ENCODE data around the gene NBAS.
"Not testable (repeated sequence)": the region's sequence is repeated elsewhere in the genome, so short reads cannot be mapped to it uniquely, and the experiment has no call there.

NBAS gene

DNA sequence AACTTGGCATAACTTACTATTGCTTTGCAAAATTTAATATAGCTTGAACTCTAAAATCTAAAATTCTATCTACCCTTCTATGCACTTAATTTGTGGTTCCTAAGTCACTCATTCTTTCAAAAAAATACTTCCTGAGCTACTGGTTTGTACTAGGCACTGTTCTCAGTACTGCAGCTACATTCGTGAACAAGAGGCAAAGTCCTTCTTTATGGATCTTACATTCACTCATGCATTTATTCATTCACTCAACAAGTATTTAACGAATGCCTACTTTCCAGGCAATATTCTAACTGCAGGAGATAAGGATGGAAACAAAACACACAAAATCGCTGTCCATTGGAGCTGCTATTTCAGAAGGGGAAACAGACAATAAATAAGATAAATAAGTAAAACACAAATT is 104.8 kb downstream of the NBAS start:
- no peak for DNase-seq

- no peak for DNase-seq
Observed at GRCh38 chr2:15450808-15451207, 110.3 kb downstream of the NBAS start.

GRCh38 chr2:15449556-15450236 is 111.4 kb downstream of the NBAS start:
- no peak for DNase-seq

DNA sequence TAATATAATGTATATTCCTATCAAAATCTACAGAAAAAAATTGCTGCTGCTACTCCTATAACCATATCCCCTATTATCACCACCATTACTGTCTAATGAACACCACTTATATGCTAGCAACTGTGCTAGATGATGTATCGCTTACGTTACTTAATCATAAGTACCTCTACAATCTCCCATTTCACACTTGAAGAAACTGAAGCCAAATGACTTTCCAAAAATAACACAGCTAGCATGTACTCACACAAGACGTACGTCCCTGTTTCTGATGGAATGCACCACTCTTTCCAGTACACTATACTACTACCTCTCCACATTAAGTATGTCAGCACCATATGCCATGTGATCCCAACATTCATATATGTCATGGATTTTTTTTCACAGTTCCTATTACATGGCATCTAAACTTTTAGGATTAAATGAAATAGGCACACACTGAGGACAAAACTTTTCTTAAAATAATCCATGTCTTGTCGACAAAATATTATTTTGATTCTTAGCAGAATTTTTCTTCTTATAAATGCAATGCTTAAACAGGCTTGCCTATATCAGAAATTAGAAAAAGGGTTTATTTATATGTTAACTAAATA is 112.8 kb downstream of the NBAS start:
- no peak for DNase-seq

DNA sequence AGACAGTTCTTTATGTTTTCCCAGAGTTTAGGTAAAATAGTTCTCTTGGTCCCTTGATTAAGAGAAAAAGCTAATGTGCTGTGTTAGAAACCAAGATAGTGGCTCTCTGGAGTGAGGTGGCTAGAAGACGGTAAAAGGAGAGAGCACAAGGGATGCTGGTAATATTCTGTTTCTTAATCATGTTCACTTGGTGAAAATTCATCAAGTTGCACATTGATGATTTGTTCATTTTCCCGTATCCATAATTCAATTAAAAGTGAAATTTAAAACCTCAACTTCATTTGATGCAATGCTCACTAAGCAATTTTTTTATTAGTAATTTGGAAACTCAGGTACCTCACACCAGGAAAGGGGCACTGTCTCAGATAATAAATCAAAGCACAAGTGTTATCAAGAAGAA is 113.8 kb downstream of the NBAS start:
- no peak for DNase-seq

GRCh38 chr2:15446961-15447360 is 114.2 kb downstream of the NBAS start:
- no peak for DNase-seq

DNA sequence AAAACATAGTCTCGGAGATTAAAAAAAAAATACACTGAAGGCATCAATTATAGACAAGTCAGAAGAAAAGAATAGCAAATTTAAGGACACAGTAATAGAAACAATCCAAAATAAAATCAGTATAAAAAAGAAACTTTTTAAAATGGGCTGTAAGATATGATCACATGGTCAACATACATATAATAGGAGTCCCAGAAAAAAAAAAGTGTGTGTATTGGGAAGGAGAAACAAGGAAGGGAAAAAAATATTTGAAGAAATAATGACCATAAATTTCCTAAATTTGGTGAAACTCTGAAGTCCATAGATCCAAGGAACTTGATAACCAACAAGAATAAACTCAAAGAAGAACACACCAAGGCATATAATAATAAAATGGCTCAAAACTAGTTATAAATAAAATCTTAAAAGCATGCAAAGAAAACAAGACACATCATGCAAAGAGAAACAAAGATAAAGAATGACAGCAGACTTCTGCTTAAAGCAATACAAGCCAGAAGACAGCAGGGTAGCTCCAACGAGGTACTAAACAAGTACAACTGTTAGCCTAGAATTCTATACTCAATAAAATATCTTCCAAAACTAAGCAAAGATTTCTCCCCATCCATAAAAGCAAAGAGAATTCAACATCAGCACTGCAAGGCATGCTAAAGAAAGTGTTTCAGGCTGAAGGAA is 115.1 kb downstream of the NBAS start:
- DNase-seq = no peak

DNA sequence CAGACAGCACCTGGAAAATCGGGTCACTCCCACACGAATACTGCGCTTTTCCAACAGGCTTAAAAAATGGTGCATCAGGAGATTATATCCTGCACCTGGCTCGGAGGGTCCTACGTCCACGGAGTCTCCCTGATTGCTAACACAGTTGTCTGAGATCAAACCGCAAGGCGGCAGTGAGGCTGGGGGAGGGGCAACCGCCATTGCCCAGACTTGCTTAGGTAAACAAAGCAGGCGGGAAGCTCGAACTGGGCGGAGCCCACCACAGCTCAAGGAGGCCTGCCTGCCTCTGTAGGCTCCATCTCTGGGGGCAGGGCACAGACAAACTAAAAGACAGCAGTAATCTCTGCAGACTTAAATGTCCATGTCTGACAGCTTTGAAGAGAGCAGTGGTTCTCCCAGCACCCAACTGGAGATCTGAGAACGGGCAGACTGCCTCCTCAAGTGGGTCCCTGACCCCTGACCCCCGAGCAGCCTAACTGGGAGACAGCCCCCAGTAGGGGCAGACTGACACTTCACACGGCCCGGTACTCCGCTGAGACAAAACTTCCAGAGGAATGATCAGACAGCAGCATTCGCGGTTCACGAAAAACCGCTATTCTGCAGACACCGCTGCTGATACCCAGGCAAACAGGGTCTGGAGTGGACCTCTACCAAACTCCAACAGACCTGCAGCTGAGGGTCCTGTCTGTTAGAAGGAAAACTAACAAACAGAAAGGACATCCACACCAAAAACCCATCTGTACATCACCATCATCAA is 121.2 kb downstream of the NBAS start:
- DNase-seq = not testable (repeated sequence)

DNA sequence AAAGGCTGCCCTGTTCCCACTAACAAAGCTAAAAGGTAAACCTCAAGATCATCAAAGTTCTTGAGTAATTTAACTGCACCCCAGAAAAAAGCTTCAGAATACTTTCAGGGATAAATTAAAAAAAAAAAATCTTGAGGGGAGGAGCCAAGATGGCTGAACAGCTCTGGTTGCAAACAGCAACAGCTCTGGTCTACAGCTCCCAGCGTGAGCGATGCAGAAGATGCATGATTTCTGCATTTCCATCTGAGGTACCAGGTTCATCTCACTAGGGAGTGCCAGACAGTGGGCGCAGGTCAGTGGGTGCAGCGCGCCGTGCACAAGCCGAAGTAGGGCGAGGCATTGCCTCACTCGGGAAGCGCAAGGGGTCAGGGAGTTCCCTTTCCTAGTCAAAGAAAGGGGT is 121.8 kb downstream of the NBAS start:
- not testable (repeated sequence) for DNase-seq

GRCh38 chr2:15436195-15436594 is 124.9 kb downstream of the NBAS start:
- no peak for DNase-seq

- DNase-seq = no peak
Observed at GRCh38 chr2:15435474-15435873, 125.7 kb downstream of the NBAS start.

DNA sequence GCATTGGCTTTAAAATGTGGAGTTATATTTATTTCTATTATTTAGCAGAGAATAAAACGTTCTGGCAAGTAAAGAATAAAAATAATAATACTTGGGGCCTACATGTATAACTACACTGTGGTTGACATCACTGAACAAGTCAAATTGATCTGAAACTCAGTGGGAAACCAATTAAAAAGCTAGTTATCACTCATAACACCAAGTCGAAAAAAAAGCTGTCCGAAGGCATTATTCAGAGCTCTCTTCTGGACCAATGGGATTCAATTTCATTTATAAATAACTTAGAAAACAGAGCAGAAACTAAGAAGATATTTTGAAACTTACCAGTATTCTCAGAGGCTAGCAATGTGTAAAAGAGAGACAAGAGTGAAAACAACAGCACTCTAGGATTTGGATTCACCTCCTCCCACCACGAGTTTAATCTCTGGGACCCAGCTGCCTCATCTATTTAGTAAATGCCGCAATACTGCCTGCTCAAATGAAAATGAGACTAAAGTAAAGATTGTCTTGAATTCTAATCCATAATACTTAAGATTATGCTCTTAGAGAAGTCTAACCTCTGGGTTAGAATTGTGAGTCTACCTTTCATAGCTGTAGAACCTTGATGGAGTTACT is 128.4 kb downstream of the NBAS start:
- no peak for DNase-seq

GRCh38 chr2:15429032-15429431 is 132.1 kb downstream of the NBAS start:
- DNase-seq = no peak

- no peak for DNase-seq
Observed at GRCh38 chr2:15427987-15428386, 133.1 kb downstream of the NBAS start.

GRCh38 chr2:15426606-15427005 is 134.5 kb downstream of the NBAS start:
- DNase-seq = no peak

DNA sequence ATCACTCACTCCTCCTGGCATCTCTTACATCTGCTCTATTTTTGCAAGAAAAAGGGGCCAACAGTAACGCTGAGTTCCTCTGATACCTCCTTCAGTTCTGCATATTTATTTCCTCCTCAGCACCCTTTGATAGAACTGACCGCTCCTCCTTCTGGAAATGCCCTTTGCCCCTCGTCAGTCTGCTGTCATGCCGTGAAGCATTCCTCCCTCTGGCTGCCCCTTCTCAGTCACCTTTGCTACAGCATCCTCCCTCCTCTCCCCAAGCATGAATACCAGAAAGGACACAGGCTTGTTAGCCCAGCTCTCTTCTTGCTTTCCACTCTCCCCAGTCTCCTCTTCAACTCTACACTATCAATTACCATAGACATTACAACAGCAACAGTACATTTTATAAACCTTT is 135.4 kb downstream of the NBAS start:
- no peak for DNase-seq

DNA sequence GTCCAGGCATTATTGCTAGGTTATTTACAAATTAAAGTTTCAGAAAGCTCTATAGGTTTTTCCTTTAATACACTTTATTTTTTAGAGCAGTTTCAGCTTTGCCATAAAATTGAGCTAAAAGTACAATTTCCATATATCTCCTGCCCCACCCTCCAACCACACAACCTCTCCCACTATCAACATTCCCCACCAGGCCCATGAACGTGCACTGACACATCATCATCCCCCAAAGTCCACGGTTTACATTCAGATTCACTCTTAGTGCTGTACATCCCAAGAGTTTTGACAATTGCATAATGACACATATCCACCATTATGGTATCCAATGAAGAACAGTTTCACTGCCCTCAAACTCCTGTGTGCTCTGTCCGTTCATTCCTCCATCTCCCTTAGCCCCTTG is 139.4 kb downstream of the NBAS start:
- DNase-seq = no peak

- no peak for DNase-seq
Observed at GRCh38 chr2:15415748-15416147, 145.4 kb downstream of the NBAS start.

DNA sequence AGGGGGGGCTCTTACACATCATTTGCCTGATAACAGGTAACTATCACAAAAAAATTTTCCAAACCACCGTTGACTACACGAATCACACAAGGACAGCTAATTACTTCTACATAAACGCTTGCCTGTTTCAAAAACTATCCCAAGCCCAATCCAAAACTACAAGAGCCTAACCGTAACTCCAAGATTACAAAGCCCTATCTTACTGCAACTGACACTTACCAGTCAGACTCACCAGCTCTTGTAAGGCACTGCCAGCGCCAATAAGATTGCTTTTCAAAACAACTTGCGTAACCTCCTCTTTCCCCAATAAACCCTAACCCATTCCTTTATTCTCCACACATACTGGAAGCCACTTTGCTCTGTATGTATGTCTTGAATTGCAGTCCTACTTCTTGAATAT is 148.4 kb downstream of the NBAS start:
- no peak for DNase-seq

DNA sequence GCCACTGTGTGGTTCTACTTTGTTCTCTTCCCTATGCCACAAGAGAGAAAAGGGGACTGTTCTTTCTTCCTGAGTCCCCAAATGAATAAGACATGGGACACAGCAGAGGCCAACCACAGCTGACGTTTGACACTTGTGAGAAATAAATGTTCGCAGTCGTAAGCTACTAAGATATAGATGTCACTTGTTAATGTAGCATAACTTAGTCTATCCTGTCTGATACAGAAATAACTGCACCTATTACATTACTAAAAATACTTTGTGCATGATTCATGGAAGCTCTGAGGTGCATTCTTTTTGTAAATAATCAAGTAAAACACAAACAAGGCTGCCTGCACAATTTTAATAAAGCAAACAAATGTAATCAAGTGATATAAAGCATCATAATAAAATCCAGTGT is 148.8 kb downstream of the NBAS start:
- no peak for DNase-seq

- no peak for DNase-seq
Observed at GRCh38 chr2:15410884-15411283, 150.2 kb downstream of the NBAS start.

DNA sequence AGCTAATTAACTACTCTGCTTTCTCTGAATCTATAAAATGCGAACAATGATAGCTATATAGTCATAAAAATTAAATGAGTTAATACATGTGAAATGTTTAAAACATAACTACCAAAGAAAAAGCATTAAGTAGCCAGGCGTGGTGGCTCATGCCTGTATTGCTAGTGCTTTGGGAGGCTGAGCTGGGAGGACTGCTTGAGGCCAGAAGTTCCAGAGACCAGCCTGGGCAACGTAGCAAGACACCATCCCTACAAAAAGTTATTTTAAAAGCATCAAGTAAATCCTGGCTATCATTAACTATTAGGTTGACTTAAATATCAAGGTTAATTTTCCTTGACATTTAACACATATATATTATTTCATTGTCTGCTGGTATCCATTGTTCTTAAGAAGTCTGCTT is 152.4 kb downstream of the NBAS start:
- DNase-seq = no peak

GRCh38 chr2:15407666-15408065 is 153.5 kb downstream of the NBAS start:
- DNase-seq = no peak
